ENCODE measurements around the gene ARL6IP6.
"Not testable (repeated sequence)": the region's sequence is repeated elsewhere in the genome, so short reads cannot be mapped to it uniquely, and the experiment has no call there.

ARL6IP6 gene

GRCh38 chr2:152743002-152743401 is 24.6 kb downstream of the ARL6IP6 start:
- Mint-ChIP-seq H3K27ac (no peak overlapping the region), H3K27me3 (ENCODE audit: low read depth) (no peaks in the 10 kb centered on the region), H3K9me3 (no peaks in the 10 kb centered on the region), H3K4me3 (no peak overlapping the region), H3K4me1 (ENCODE audit: low read depth) (peaks cover 1% of the 10 kb centered on the region), H3K36me3 (ENCODE audit: low read depth) (peaks cover 18% of the 10 kb centered on the region)

GRCh38 chr2:152747751-152748150 is 29.3 kb downstream of the ARL6IP6 start:
- H3K27me3 Mint-ChIP-seq (ENCODE audit: low read depth); H3K27ac Mint-ChIP-seq; H3K9me3 Mint-ChIP-seq; H3K4me3 Mint-ChIP-seq; H3K4me1 Mint-ChIP-seq (ENCODE audit: low read depth): not testable (repeated sequence)
- H3K36me3 Mint-ChIP-seq (ENCODE audit: low read depth), result peaks cover 21% of the 10 kb centered on the region

- Mint-ChIP-seq H3K27ac (no peak overlapping the region), H3K36me3 (ENCODE audit: low read depth) (peaks cover 37% of the 10 kb centered on the region), H3K27me3 (ENCODE audit: low read depth) (no peaks in the 10 kb centered on the region), H3K4me3 (no peak overlapping the region), H3K4me1 (ENCODE audit: low read depth) (peaks cover 4% of the 10 kb centered on the region), H3K9me3 (no peaks in the 10 kb centered on the region)
Observed at GRCh38 chr2:152755029-152755428, 36.6 kb downstream of the ARL6IP6 start.

GRCh38 chr2:152759290-152760072 is 41.1 kb downstream of the ARL6IP6 start:
- no peaks in the 10 kb centered on the region for H3K9me3 Mint-ChIP-seq
- no peaks in the 10 kb centered on the region for H3K27me3 Mint-ChIP-seq (ENCODE audit: low read depth)
- H3K4me1 Mint-ChIP-seq (ENCODE audit: low read depth), result no peaks in the 10 kb centered on the region
- no peak overlapping the region for H3K27ac Mint-ChIP-seq
- no peak overlapping the region for H3K4me3 Mint-ChIP-seq
- H3K36me3 Mint-ChIP-seq (ENCODE audit: low read depth), result peaks cover 26% of the 10 kb centered on the region

GRCh38 chr2:152761214-152761613 is 42.8 kb downstream of the ARL6IP6 start:
- no peaks in the 10 kb centered on the region for H3K9me3 Mint-ChIP-seq
- no peaks in the 10 kb centered on the region for H3K4me1 Mint-ChIP-seq (ENCODE audit: low read depth)
- no peak overlapping the region for H3K4me3 Mint-ChIP-seq
- H3K36me3 Mint-ChIP-seq (ENCODE audit: low read depth), result peaks cover 18% of the 10 kb centered on the region
- no peak overlapping the region for H3K27ac Mint-ChIP-seq
- no peaks in the 10 kb centered on the region for H3K27me3 Mint-ChIP-seq (ENCODE audit: low read depth)

GRCh38 chr2:152762202-152762601 is 43.8 kb downstream of the ARL6IP6 start:
- Mint-ChIP-seq H3K27me3 (ENCODE audit: low read depth) (no peaks in the 10 kb centered on the region), H3K27ac (no peak overlapping the region), H3K36me3 (ENCODE audit: low read depth) (peaks cover 12% of the 10 kb centered on the region), H3K4me3 (no peak overlapping the region), H3K4me1 (ENCODE audit: low read depth) (no peaks in the 10 kb centered on the region), H3K9me3 (no peaks in the 10 kb centered on the region)

- H3K4me1 Mint-ChIP-seq (ENCODE audit: low read depth); H3K4me3 Mint-ChIP-seq; H3K27ac Mint-ChIP-seq; H3K27me3 Mint-ChIP-seq (ENCODE audit: low read depth); H3K9me3 Mint-ChIP-seq: not testable (repeated sequence)
- peaks cover 12% of the 10 kb centered on the region for H3K36me3 Mint-ChIP-seq (ENCODE audit: low read depth)
Observed at GRCh38 chr2:152763208-152763607, 44.8 kb downstream of the ARL6IP6 start.

GRCh38 chr2:152763651-152764050 is 45.2 kb downstream of the ARL6IP6 start:
- Mint-ChIP-seq H3K4me3 (no peak overlapping the region), H3K4me1 (ENCODE audit: low read depth) (no peaks in the 10 kb centered on the region), H3K36me3 (ENCODE audit: low read depth) (peaks cover 12% of the 10 kb centered on the region), H3K27me3 (ENCODE audit: low read depth) (no peaks in the 10 kb centered on the region), H3K9me3 (no peaks in the 10 kb centered on the region), H3K27ac (no peak overlapping the region)

GRCh38 chr2:152766928-152767327 is 48.5 kb downstream of the ARL6IP6 start:
- Mint-ChIP-seq H3K4me1 (ENCODE audit: low read depth) (no peaks in the 10 kb centered on the region), H3K4me3 (no peak overlapping the region), H3K27me3 (ENCODE audit: low read depth) (no peaks in the 10 kb centered on the region), H3K36me3 (ENCODE audit: low read depth) (peaks cover 4% of the 10 kb centered on the region), H3K9me3 (no peaks in the 10 kb centered on the region), H3K27ac (no peak overlapping the region)

GRCh38 chr2:152781175-152781574 is 62.8 kb downstream of the ARL6IP6 start:
- no peak overlapping the region for H3K27ac Mint-ChIP-seq
- no peaks in the 10 kb centered on the region for H3K36me3 Mint-ChIP-seq (ENCODE audit: low read depth)
- no peaks in the 10 kb centered on the region for H3K4me1 Mint-ChIP-seq (ENCODE audit: low read depth)
- H3K4me3 Mint-ChIP-seq, result no peak overlapping the region
- H3K27me3 Mint-ChIP-seq (ENCODE audit: low read depth), result peaks cover 11% of the 10 kb centered on the region
- no peaks in the 10 kb centered on the region for H3K9me3 Mint-ChIP-seq

GRCh38 chr2:152782171-152782570 is 63.8 kb downstream of the ARL6IP6 start:
- H3K4me1 Mint-ChIP-seq (ENCODE audit: low read depth), result no peaks in the 10 kb centered on the region
- no peak overlapping the region for H3K27ac Mint-ChIP-seq
- peaks cover 10% of the 10 kb centered on the region for H3K27me3 Mint-ChIP-seq (ENCODE audit: low read depth)
- H3K9me3 Mint-ChIP-seq, result peaks cover 2% of the 10 kb centered on the region
- no peak overlapping the region for H3K4me3 Mint-ChIP-seq
- no peaks in the 10 kb centered on the region for H3K36me3 Mint-ChIP-seq (ENCODE audit: low read depth)

- Mint-ChIP-seq H3K4me3 (no peak overlapping the region), H3K36me3 (ENCODE audit: low read depth) (no peaks in the 10 kb centered on the region), H3K9me3 (peaks cover 2% of the 10 kb centered on the region), H3K27ac (no peak overlapping the region), H3K4me1 (ENCODE audit: low read depth) (no peaks in the 10 kb centered on the region), H3K27me3 (ENCODE audit: low read depth) (no peaks in the 10 kb centered on the region)
Observed at GRCh38 chr2:152790883-152791282, 72.5 kb downstream of the ARL6IP6 start.

- Mint-ChIP-seq H3K27me3 (ENCODE audit: low read depth) (no peaks in the 10 kb centered on the region), H3K4me3 (no peak overlapping the region), H3K27ac (no peak overlapping the region), H3K36me3 (ENCODE audit: low read depth) (no peaks in the 10 kb centered on the region), H3K4me1 (ENCODE audit: low read depth) (no peaks in the 10 kb centered on the region), H3K9me3 (no peaks in the 10 kb centered on the region)
Observed at GRCh38 chr2:152791979-152792378, 73.6 kb downstream of the ARL6IP6 start.

- Mint-ChIP-seq H3K27me3 (ENCODE audit: low read depth) (no peaks in the 10 kb centered on the region), H3K27ac (no peak overlapping the region), H3K9me3 (no peaks in the 10 kb centered on the region), H3K4me3 (no peak overlapping the region), H3K36me3 (ENCODE audit: low read depth) (no peaks in the 10 kb centered on the region), H3K4me1 (ENCODE audit: low read depth) (no peaks in the 10 kb centered on the region)
Observed at GRCh38 chr2:152792974-152793373, 74.6 kb downstream of the ARL6IP6 start.

GRCh38 chr2:152796941-152797340 is 78.5 kb downstream of the ARL6IP6 start:
- Mint-ChIP-seq H3K4me3 (no peak overlapping the region), H3K9me3 (no peaks in the 10 kb centered on the region), H3K36me3 (ENCODE audit: low read depth) (no peaks in the 10 kb centered on the region), H3K27me3 (ENCODE audit: low read depth) (no peaks in the 10 kb centered on the region), H3K4me1 (ENCODE audit: low read depth) (no peaks in the 10 kb centered on the region), H3K27ac (no peak overlapping the region)
